ACHN (cell line): ENCODE results near the gene DYRK2.

Source experiments
- DNase-seq: peaks from one replicate; pipeline ENCODE4 v3.0.0-alpha.2; 2015
- in situ Hi-C: cut with HindIII; loops from 2 replicates; pipeline ENCODE4 v1.10.0; 2017; ENCODE audit warnings: low sequenced_read_pairs, low pct_ligation_motif_present, low pct_unique_long_range_greater_than_20kb

The DYRK2 gene

DNA sequence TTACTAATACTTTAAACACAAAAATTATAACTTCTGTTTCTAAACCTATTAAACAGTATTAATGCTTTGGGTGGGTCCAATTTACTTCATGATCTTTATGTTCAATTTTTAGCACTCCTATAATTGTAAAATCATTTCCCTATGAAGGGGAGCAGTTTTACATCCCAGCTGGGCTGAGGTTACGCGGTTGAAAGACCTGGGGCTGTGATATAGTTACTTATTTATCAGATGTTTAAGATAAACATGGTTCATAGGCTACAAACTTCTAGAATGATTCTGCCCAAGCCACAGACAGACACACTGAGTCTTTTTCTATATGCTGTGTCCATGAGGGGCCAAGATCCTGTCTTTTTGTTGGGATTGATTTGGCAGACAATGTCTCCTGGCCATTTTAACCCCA lies 44.4 kb downstream of the DYRK2 start:
- DNase-seq: no peak
- in situ Hi-C loops: no loop called here

DNA sequence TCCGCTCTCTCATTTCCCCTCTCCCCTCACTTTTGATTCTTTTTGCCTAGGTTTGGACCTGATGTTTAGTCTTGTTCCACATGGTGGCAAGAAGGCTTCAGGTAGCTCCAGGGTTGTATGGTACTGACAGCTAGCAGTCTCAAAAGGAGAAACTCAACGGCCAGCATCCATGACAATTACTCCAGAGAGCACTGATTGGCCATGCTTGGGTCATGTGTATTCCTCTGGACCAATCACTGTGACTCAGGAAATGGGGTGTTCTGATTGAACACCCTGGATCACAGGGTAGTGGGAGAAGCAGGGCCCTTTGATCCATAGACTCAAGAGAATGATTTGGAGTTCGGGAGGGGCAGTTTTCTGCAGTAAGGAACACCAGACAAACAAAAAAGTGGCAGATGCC lies 45.3 kb downstream of the DYRK2 start:
- in situ Hi-C loops: no loop called here
- DNase-seq: no peak

DNA sequence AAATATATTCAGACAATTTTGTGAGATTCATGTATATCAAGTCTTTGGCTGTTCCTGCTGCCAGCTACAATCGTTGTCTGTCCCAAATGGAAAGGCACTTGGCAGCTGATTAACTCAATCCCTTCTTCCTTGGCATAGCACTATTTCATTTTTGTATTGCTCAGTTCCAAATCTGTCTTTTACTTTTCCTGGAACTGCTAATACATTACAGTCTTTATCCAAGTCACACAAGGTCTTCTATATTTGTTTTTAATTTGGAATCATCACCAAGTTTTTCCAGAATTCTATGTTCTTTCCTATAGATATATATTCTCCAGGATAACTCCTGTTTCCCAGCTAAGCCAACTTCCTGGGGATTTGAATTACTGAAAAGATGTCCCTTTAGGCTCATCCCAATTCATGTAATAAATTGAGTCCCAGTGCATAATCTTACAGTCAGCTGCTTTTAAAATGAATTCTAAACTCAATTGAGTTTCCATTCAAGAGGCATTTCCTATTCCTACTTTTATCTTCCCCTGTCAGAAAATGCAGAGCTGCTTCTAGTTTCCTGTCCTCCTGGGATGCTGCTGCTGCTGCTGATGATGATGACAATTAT lies 45.9 kb downstream of the DYRK2 start:
- in situ Hi-C loops: no loop called here
- DNase-seq: no peak

DNA sequence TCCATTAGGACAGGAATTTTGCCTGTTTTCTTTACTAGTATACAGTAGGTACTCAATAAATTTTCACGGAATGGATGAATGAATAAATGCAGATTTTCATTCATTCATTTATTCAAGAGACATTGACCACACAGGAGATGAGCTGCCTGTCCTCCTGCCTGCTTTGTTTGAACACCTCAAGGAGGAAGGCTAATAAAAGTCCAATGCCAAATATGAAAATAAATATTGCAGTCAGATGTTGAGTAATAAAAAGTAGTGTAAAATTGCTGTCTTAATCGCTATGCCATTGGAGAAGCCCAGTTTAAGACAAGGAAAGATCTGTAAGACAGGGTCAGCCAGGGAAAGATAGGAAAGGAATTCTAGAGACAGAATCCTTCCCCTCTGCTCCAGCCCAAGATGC lies 47.4 kb downstream of the DYRK2 start:
- in situ Hi-C loops: no loop called here

DNA sequence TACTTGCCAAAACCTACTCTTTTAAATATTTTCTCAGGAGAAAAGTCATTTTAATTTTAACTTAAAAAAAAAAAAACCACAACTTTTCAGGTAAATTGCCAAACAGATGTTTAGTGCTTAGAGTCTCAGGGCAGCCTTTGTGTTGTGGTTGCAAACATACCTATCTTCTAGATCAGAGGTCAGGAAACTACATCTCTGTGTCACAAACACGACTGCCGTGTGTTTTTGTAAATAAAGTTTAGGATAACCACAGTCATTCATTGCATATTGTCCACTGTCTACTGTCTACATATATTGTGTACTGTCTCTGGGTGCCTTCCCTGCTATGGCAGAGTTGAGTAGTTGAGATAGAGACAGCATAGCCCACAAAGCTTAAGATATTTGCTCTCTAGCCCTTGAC lies 48.9 kb downstream of the DYRK2 start:
- no peak for DNase-seq
- in situ Hi-C loops: no loop called here

More for the DNA sequence above, 47.4 kb downstream of the DYRK2 start:
- DNase-seq: no peak

DNA sequence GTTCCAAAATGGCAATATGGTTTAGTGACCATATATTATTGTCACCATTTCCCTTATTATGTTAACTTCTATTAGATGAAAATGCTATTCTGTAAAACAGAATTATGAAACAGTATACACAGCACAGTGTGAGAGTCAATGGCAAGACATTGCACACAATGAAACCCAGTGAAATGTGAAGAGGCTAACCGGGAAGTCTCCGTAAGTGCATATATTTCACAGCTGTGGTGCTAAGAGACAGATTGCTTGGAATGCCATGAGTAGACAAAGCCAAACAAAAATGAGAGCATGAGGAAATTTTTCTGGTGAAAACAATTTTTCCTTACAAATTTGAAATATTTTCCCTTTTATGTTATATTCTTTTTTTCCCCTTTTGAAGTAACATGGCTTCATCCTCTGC lies 49.4 kb downstream of the DYRK2 start:
- in situ Hi-C loops: no loop called here
- no peak for DNase-seq

DNA sequence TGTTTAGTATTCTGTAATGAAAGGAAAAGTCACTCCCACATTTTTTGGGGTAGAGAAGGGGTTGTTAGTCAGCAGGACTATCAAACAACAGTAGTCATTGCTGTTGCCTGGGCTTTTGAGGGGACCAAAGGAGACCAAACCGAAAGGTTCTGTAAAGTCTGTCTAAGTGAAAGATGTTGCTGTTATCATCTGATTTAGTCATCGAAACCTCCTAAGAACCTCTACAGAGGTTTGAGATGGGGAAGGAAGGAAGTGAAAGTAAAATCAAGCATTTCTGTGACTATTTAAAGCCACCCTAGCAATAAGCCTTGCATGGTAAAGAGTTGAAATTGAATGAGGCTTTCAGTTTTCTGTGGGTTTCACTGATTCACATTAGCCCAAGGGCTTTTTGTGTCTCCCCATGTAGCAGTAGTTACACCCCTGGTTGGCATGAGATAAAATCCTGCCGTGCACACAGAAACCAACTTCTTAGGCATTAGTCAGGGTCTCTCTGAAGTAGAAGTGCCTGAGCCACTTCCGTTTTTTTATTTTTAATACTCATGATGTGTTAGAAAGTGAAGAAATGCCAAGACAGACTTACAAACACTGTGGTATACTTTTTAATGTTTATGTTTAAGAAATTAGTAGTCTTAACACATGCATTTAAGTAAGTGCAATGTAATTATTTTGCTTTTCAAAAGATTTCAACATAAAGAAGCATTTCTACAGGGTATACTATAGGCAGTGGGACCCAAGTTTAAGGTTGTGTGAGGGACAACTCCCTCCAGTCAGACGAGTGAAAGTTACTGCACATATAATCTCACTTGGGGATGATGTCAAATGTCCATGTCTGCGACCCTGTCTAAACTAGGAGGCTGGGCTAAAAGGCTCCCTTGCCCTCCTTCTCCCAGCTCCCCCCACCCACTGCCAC lies 50.4 kb downstream of the DYRK2 start:
- in situ Hi-C loops: no loop called here

DNA sequence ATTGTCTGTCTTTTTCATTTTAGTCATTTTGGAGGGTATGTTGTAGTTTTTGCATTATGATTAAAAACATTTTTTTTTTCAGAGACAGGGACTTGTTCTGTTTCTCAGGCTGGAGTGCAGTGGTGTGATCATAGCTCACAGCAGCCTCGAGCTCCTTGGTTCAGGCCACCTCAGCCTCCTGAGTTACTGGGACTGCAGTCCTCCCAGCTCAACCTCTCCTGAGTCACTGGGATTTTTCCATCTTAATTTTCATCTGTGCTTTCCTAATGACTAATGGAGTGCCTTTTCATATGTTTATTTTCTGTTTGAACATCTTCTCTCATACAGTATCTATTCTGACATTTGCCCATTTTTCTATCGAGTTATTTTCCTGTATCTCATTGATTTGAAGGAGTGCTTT lies 52.6 kb downstream of the DYRK2 start:
- in situ Hi-C loops: no loop called here
- DNase-seq: no peak

More for the DNA sequence above, 50.4 kb downstream of the DYRK2 start:
- DNase-seq: no peak

DNA sequence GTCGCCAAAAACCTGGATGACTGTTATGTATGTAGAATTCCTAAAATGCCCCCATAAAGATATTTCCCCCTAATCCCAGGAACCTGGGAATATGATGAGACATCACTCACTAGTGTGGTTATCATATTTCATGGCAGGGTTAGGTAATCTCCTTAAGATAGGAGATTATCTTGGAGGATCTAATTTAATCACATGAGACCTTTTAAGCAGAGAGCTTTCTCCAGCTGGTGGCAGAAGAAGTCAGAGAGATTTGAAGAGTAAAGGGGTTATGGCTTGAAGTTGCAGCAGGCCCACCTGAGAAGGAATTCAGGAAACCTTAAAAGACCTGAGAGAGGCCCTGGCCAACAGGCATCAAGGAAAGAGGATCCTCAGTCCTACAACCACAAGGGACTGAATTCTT lies 53.6 kb downstream of the DYRK2 start:
- DNase-seq: no peak
- in situ Hi-C loops: no loop called here

DNA sequence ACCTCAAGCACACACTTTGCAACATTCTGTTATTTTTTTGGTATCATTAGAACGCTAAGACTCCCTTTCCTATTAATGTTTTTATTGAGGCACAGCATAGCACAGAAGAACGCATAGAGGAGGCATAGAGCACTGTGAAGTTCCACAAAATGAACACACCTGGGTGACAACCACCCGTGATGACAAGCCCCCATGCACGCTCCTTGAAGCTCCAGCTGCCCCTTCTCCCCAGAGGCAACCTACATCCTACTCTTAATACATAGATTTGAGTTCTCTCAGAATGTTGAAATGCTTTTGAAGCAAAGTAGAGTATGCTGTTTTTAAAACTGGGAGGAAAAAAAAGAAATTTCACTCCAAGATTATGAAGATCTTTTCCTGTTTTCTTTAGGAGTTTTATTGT lies 55.5 kb downstream of the DYRK2 start:
- in situ Hi-C loops: no loop called here
- DNase-seq: no peak

DNA sequence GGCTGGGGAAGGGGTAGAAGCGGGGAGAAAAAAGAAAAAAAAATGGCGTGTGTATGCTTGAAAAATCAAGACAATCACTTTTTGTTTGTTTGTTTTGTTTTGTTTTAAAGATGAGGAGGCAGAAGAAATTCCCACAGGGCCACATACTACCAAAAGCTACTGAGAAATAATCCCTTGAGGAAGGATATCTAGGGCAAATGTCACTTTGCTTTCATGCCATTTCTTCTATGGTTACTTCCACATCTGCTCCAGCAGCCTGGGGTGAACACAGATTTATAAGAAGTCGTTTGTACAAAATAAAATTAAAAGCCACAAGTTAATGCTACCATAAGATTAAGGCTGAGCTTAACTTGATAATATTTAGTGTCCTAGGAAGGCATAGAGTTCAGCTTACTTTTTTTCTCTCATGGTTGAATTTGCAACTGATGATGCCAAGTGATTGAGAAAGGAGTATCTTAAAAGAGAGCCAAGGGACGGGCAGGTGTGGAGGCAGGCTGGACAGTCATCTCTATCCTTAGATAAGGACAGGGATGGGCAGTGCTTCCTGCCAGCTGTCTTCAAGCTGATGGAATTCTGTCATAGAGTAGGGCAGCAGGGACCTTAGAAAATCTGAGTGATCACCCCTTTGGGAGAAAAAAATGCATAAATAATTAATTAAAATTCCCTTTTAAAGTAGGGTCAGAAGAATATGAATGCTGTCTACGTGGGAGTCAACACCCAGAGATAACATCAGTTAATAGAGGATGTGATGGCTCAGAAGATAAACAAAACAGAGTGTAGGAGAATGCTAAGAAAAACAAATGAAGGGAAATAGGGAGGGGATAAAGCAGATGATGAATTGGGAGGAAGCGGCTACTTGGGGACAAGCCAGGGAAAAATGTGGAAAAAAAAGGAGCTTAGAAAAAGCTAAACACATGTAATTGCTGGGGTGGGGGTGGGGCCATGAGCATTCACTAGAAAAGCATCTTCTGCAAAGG lies 57.1 kb downstream of the DYRK2 start:
- DNase-seq: no peak
- in situ Hi-C loops: no loop called here

DNA sequence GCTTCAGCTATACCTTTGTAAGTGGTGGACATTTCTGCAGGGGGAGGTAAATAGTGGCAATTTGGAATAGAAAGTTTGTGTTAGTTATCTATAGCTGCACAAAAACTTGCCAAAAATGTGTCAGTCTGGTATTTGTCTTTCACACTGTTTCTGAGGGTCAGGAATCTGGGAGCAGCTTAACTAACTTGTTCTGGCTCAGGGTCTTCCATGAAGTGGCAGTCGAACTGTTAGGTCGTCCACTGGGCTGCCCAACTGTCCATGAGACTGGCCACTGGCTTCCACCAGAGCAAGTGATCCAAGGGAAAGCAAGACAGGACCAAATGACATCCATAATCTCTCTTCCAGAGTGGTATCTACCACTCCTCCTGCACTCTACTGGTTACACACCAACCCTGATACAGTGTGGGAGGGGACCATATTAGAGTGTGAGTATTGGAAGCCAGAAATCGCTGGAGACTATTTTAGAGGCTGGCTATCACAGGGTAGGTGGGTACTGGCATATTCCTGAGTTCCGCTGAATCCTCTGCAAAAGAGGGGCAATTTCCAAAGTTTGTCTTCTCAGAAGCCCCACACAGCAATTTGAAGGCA lies 60.9 kb downstream of the DYRK2 start:
- in situ Hi-C loops: no loop called here
- no peak for DNase-seq

DNA sequence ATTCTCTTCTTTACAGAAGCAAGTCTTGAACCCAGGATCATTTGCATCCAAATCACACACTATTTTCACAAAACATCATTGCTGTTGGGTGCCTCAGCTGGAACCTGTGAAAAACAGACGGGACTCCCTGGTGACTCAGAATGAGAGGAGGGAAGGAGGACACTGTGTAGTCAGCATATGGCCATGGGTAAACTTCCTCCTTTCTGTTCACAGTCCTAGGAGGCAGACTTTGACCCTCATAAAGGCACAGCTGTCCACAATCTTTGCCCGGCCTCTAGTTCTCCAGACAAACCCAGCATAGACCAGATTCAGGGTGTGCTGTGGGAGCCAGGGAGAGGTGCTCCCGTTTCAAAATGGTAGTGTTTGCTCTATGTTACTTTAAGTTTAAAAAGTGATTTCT lies 62.0 kb downstream of the DYRK2 start:
- DNase-seq: no peak
- in situ Hi-C loops: no loop called here

DNA sequence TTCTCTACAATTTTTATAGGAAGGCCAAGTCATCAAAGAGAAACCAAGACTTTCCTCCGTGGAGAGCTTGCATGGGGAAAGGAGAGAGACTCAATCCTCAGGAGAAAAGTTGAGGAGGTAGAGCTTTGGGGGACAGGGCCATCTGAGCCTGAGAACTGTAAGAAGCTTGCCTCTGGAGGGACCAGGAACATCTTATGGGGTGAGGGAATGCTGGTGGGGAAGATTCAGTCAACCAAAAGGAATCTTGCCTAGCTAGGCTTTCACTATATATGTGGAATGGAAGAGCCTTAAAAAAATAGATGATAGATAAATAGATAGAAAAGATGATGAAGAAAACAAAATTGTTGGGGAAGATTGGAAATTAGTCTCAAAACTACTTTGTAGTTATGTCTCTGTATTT lies 63.5 kb downstream of the DYRK2 start:
- in situ Hi-C loops: no loop called here

DNA sequence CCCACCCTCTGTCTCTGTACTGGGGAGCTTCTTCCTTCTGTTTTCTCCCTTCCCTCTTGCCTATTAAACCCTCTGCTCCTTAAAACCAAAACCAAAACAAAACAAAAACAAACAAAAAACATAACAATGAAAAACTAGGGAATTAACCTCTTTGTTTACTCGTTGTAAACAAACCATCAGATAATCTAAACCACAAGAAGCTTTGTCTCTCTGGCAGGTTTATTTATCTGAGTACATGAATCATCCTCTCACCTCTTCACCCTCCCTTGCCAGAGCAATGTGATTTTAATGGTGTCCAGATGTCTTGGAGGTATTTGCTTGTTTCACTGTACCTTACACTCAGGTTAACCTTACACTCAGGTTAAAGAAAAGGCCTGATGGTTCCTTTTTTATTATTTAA lies 66.1 kb downstream of the DYRK2 start:
- no peak for DNase-seq
- in situ Hi-C loops: no loop called here

More for the DNA sequence above, 63.5 kb downstream of the DYRK2 start:
- no peak for DNase-seq
